Psoas muscle (tissue), 8 donors: ENCODE results near the gene TSPYL6. TPM values are rescaled to one million over a fixed set of nuclear protein-coding genes. Genes with fewer than 3 reads are reported as not detected.

ENCODE experiments used
- ATAC-seq, 4 donors: fragments of 200-7000 bp; cut with Tn5 transposase; one replicate each; pipeline ENCODE4 v1.9.1; 2020; ENCODE audit warnings: moderate library complexity in 3 of 4, mild to moderate bottlenecking in 2 of 4
- DNase-seq, 2 donors: peaks; one replicate each; pipeline ENCODE4 v3.0.0-alpha.2; 2020
- H3K27ac ChIP-seq: fragments of 200-600 bp; one replicate; pipeline ENCODE4 v1.8.0; 2022
- H3K27me3 ChIP-seq, 3 donors: fragments of 200-600 bp in 1 of 3; one replicate each; pipeline versions ENCODE4 v1.6.1 to v1.8.0; 2013 to 2022; ENCODE audit warnings: low read length in 2 of 3, mild to moderate bottlenecking in 2 of 3, moderate library complexity in 1 of 3; ENCODE audit not compliant: insufficient read depth in 3 of 3
- H3K36me3 ChIP-seq, 2 donors: fragments of 200-600 bp in 1 of 2; one replicate each; pipeline versions ENCODE4 v1.6.1 to v1.8.0; 2013 to 2022; ENCODE audit warnings: low read depth in 1 of 2, mild to moderate bottlenecking in 1 of 2, moderate library complexity in 1 of 2; ENCODE audit not compliant: insufficient read depth in 1 of 2
- H3K4me1 ChIP-seq: fragments of 200-600 bp; one replicate; pipeline ENCODE4 v1.8.0; 2022
- H3K4me3 ChIP-seq: fragments of 200-600 bp; one replicate; pipeline ENCODE4 v1.8.0; 2022; ENCODE audit warnings: mild to moderate bottlenecking
- H3K9me3 ChIP-seq: fragments of 200-600 bp; one replicate; pipeline ENCODE4 v1.8.0; 2022
- CTCF ChIP-seq: fragments of 200-600 bp; IDR thresholded peaks from one replicate; pipeline ENCODE4 v1.8.0; 2022; ENCODE audit warnings: antibody characterized with exemption
- WGBS, 3 donors: extraction: QIAGEN DNeasy Blood & Tissue Kit; methylation state at CpG; one replicate each; pipeline versions ENCODE4 v1.1.6 to v1.1.7; 2013; 5-methylcytosine and 5-hydroxymethylcytosine counted together
- intact Hi-C, 2 donors: fragments of 100-400 bp; cut with DNase I; formaldehyde crosslinking; loops; one replicate each; pipeline versions ENCODE4 v1.11.0 to v1.14.2; 2022
- polyA plus RNA-seq, 3 donors: library from polyadenylated mRNA; stranded (reverse); fragments of 200-250 nt; gene quantifications; one replicate each; pipeline ENCODE4 v1.2.3, GENCODE V29; 2013
- total RNA-seq, 4 donors: library from RNA; stranded (reverse); fragmentation: NEBNext Ultra II Directional in 2 of 4; extraction: Animal tissue kit (Norgen Biotek cat#: 25700) in 2 of 4; gene quantifications; one replicate each; pipeline versions ENCODE4 v1.2.1 to v1.2.4, GENCODE V29; 2021 to 2023
- donor health status: healthy with polysubstance abuse.
- donor health status: DM: no; HTN: no; CAD: no; lungs with moderate emphysema.
- donor health status: Bipolar disorder and iron deficiency.
- donor health status: healthy.
- donor health status: DM: yes; HTN: yes; CAD: no.
- donor health status: DM: no; HTN: no; CAD: no.
- donor health status: DM: no; HTN: no; CAD: no.
- donor health status: DM: yes; HTN: yes; CAD: no.

TSPYL6 gene
- total and polyA plus RNA-seq, 7 donors = 0.05 TPM; not detected in 6

GRCh38 chr2:54226260-54226659 is 29.8 kb downstream of the TSPYL6 start:
- DNase-seq (no peak), ATAC-seq (no peak)
- intact Hi-C loops = no loop called here
- 63 to 73% (median 66%) methylated on average over 2 of the region's 2 CpGs for WGBS, 3 donors
- H3K9me3 ChIP-seq = no peaks in the 10 kb centered on the region
- H3K4me1 ChIP-seq = peaks cover 15% of the 10 kb centered on the region
- H3K36me3 ChIP-seq = no peaks in the 10 kb centered on the region
- H3K27ac ChIP-seq = no peak overlapping the region
- H3K4me3 ChIP-seq = no peak overlapping the region
- no peaks in the 10 kb centered on the region for H3K27me3 ChIP-seq
- no peak for TF ChIP-seq CTCF

GRCh38 chr2:54224997-54225396 is 31.0 kb downstream of the TSPYL6 start:
- no peak for DNase-seq
- Histone ChIP-seq H3K4me3 (no peak overlapping the region), H3K36me3 (no peaks in the 10 kb centered on the region), H3K4me1 (peaks cover 15% of the 10 kb centered on the region), H3K27ac (no peak overlapping the region), H3K9me3 (no peaks in the 10 kb centered on the region), H3K27me3 (no peaks in the 10 kb centered on the region)
- intact Hi-C loops = no loop called here
- no peak for ATAC-seq
- no peak for TF ChIP-seq CTCF
- WGBS, 3 donors = 78 to 86% (median 81%) methylated on average over 2 of the region's 2 CpGs

GRCh38 chr2:54213082-54213481 is 42.9 kb downstream of the TSPYL6 start:
- H3K9me3 ChIP-seq = peaks cover 3% of the 10 kb centered on the region
- H3K27me3 ChIP-seq = no peaks in the 10 kb centered on the region
- no peak for TF ChIP-seq CTCF
- intact Hi-C loops = no loop called here
- no peak for DNase-seq
- H3K4me3 ChIP-seq = no peak overlapping the region
- WGBS, 3 donors = 96 to 98% (median 97%) methylated on average over 4 of the region's 4 CpGs
- H3K4me1 ChIP-seq = peaks cover 16% of the 10 kb centered on the region
- no peak overlapping the region for H3K27ac ChIP-seq
- no peak for ATAC-seq
- H3K36me3 ChIP-seq = no peaks in the 10 kb centered on the region

GRCh38 chr2:54212456-54212855 is 43.6 kb downstream of the TSPYL6 start:
- H3K4me3 ChIP-seq = no peak overlapping the region
- WGBS, 3 donors = 24 to 53% (median 30%) methylated on average over 1 of the region's 1 CpG
- H3K27me3 ChIP-seq = no peaks in the 10 kb centered on the region
- TF ChIP-seq CTCF = no peak
- peak; percentile 80 to 87 (median 82) for ATAC-seq
- no peak for DNase-seq
- intact Hi-C loops = no loop called here
- peaks cover 23% of the 10 kb centered on the region for H3K4me1 ChIP-seq
- H3K9me3 ChIP-seq = peaks cover 3% of the 10 kb centered on the region
- no peaks in the 10 kb centered on the region for H3K36me3 ChIP-seq
- H3K27ac ChIP-seq = peak overlapping the region; percentile 8

GRCh38 chr2:54209379-54209778 is 46.6 kb downstream of the TSPYL6 start:
- ATAC-seq = no peak
- 76 to 82% (median 81%) methylated on average over 3 of the region's 3 CpGs for WGBS, 3 donors
- DNase-seq = no peak
- H3K4me1 ChIP-seq = peaks cover 26% of the 10 kb centered on the region
- peaks cover 3% of the 10 kb centered on the region for H3K9me3 ChIP-seq
- no peak overlapping the region for H3K27ac ChIP-seq
- H3K27me3 ChIP-seq = no peaks in the 10 kb centered on the region
- intact Hi-C loops = no loop called here
- H3K36me3 ChIP-seq = no peaks in the 10 kb centered on the region
- H3K4me3 ChIP-seq = no peak overlapping the region
- no peak for TF ChIP-seq CTCF
